ENCODE measurements around the gene EPHB1. TPM values are rescaled to one million over a fixed set of nuclear protein-coding genes. Genes with fewer than 3 reads are reported as not detected.
"Not testable (repeated sequence)": the region's sequence is repeated elsewhere in the genome, so short reads cannot be mapped to it uniquely, and the experiment has no call there.

Gene EPHB1
- total RNA-seq, 1 donor from 2014 or later: 1.9 TPM

DNA sequence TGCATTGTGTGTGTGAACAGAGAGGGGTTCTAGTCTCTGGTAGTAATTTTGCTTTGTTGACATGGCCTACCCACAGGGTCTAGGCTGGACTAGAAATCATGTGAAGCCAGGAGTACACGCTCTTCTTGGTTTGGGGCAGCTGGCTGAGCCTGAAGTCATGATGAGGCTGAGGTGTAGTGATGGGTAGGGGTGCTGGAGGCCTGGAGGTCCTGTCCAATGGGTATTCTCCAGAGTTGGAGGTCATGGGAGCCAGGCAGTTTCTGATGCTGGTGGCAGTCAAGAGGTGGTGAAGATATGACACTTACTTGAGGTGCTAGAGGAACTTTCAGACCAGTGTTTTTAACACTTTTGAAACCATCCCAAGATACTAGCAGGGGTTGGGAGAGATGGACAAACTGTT, 18.5 kb upstream of the EPHB1 start:
- DNase-seq (ENCODE audit: low spot score): no peak

DNA sequence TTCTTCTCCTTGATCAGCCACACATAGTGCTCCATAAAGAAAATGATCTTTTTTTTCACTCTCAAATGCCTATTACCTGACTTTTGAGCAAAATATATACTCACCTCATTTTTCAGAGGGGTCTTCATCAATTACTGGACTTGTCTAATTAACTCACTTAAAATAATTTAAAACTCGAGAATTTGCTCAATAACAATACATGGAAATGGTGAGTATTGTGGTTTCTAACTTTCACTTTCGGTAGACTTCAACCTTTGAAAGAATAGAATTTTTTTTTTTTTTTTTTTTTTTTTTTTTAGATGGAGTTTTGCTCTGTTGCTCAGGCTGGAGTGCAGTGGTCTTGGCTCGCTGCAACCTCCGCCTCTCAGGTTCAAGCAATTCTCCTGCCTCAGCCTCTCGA, 17.7 kb upstream of the EPHB1 start:
- DNase-seq (ENCODE audit: low spot score): no peak

DNA sequence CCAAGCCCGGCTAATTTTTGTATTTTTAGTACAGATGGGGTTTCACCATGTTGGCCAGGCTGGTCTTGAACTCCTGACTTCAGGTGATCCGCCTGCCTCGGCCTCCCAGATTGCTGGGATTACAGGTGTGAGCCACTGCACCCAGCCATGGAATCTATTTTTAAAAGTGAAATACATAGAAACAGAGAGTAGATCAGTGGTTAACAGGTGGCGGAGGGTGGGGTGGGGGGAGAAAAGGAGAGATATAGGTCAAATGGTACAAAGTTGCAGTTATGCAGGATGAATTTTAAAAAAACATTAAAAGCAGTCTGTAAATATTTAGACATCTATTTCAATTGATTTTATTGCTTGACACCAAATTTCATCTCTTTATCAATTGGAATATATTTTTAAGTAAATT, 6.8 kb upstream of the EPHB1 start:
- not testable (repeated sequence) for DNase-seq (ENCODE audit: low spot score)

DNA sequence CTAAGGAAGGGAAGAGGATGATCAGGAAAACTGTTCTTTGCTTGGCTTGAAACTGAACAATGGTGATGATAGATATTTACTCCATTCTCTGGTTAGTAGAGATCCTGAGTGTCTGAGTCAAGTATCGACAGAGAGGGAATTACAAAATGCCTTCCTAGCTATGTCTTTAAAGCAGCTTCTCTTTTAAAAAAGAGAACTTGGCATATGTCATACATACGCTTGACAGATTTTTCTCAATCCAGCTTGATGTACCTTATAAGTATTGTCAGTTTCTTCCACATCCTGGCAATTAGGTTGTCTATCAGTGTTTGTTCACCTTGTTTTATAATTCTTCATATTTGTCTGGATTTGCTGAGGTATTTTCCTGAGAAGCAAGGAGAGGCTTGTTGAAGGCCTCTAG, 5.0 kb upstream of the EPHB1 start:
- DNase-seq (ENCODE audit: low spot score): no peak

DNA sequence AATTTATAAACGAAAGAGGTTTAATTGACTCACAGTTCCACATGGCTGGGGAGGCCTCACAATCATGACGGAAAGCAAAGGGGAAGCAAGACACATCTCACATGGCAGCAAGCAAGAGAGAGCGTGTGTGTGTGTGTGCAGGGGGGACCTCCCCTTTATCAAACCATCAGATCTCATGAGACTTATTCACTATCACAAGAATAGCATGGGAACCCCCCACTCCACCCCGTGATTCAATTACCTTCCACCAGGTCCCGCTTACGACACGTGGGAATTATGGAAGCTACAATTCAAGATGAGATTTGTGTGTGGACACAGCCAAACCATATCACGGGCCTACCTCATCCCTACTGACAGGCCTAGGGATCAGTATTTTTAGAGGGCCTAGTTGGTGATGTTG, 3.1 kb upstream of the EPHB1 start:
- DNase-seq (ENCODE audit: low spot score): no peak

DNA sequence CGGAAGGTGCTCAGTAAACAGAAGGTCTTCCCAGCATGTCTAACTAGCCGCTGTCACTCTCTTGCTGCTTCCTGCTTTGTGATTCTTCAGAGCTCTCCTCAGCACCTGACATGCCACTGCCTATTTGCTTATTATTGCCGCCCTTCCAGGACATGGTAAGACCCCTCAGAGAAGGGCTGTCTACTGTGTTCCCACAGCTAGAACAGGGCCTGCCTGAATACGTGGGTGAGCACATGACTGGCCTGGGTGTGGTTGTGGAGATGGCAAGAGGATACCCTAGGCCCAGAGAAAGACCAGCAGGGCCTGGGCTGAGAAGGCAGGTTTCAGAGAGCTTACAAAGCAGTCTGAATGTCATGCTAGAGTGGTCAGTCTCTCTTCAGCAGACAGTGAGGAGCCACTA, 2.4 kb upstream of the EPHB1 start:
- no peak for DNase-seq (ENCODE audit: low spot score)

DNA sequence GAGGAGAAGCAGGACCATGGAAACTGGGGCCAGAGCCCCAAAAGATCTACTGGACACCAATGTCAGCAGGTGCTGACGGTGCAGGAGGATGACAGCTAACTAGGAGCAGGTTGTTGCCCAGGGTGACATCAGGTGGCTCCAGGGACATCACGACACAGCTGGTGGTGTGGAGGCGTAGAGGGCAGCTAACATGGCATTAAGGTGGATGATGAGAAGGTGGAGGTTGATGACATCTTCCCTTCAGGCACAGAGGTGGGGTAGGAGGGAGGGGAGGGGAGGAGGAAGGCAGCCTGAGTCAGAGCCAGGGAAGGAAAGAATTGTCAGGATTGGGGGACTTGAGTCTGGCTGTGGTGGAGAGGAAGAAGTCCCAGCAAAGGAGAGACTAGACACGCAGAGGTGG, 1.5 kb upstream of the EPHB1 start:
- DNase-seq (ENCODE audit: low spot score): no peak

DNA sequence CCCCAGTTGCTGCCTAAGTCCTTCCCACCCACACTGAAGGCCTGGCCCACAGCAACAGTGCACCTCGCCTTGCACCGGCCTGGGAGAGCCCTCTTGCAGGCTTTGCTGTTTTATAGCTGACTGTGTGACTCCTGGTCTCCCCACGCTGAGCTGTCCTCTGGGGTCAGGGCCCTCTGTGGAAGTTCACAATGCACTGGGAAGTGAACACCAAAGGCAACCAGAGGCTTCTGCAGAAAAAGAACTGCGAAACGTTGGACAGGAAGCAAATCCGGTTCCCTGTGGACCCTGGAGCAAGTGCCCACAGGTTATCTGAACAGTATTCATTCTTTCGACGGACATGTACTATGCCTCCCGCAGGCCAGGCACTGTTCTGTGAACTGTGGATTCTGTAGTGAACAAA, 737 bp upstream of the EPHB1 start:
- DNase-seq (ENCODE audit: low spot score): no peak

DNA sequence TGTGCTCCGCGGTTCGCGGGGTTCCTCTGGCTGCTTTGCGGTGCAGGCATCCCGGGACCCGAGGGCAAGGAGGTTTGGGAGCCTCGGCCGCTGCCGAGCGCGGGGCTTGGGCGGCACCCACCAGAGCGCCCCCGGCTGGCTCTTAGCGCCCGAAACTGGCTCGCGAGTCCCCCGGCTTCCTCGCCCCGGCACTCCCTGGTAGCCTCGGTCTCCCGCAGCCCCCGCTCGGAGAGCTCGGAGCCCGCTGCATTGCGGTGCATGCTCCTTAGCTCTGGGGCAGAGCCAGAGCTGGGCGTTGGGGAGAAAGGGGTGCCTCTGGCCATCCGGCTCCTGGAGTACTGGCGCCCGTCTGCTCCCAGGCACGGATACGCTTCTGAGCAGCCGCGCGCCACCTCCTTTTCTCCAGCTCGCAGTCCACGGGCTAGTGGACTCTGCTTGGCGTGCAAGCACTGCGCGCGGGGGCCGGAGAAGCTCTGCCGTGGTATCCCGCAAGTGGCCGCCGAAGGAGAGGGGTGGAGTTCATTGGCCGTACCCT, 753 bp downstream of the EPHB1 start:
- no peak for DNase-seq (ENCODE audit: low spot score)

DNA sequence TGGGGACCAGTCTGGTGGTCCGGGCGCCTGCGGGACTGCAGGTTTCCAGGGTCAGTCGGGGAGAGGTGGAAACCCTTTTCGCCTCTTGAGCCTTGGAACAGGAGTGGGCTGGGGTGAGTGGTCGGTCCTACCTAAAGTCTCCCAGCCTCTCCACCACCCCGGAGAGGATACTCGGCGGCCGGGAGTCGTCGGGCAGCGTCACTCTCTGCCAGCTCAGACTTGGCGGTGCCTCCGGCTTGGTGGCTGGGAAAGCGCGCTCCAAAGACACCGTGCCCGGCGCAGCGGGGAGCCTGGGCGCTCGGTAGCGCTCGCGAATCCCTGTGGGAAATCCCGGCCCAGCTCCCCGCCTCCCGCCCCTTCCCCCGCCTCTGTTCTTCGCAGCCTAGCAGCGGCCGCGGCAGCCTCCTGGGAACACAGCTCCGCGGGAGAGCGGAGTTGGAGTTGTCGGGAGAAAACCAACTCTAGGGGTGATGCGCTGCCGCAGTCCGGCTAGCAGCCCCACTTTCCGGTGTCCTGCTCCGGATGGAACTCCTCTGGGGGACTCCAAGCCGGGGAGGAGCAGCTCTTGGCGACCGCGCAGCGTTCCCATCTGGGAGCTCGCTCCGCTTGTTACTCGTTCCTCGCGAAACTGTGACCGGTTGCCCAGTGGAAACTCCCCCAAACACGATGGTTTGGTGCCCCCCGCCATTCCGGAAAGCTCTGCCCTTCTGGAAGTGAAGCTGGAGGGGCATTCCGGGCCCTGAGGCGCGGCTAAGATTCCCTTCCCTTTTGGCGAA, 1.4 kb downstream of the EPHB1 start:
- no peak for DNase-seq (ENCODE audit: low spot score)

DNA sequence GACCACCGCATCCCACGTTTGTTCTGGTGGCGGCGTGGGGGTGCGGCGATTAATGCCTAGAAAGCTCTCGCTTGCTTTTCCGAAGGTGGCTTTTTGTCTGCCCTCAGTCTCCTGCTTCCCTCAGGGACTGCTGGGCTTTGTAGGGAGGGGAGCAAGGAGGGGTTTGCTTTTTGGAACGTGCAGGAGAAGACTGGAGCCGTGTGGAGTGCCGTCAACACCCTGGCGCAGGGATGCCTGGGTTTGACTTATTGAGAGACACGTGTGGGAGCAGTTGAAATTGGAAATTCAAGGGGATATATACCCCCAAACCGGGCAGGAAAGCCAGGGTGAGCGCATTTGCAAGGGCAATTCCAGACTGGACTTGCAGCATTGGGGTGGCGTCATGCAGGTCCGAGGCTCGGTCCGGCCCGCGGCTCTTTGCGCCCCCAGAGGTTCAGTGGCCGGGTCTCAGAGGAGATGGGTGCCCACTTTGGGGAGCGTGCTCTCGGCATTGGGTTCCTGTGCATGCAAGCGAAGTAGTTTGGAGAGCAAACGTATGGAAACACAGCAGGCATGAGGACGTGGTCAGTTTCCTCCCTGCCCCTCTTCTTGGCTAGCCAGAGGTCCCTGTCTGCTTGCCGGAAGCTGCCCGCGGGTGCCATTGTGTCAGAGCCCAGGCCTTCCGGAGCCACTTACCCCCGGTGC, 2.1 kb downstream of the EPHB1 start:
- no peak for DNase-seq (ENCODE audit: low spot score)

DNA sequence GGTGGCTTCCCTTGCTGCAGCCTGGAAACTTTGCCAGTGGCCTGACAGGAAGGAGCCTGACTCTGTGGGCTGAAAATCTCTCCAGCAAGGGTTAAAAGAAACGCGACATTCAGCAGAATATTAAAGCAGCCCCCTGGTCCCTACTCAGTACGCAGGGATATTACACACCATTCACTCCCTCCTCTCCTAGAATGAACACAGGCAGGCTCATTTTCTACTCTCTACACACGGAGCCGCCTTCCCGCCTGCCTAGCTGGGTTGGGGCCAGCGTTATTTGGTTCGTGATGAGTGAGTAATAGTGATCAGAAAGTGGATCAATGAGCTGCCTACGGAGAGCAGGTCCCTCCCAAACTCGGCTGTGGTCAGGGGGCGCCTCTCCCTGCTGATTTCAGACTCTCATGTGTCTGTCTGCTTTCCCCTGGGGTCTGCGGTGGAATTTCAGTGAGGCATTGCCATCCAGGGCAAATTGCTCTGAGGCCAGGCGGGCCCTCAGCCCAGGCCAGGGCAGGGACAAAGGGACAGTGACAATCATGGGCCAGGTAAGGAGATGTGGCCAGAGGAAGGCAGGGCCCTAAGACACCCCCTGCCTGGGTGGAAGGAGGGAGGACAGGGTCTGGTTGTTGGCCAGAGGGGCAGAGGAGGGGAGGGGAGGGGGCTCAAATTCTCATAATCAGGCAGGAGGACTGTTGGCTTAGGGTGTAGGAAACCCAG, 2.8 kb downstream of the EPHB1 start:
- no peak for DNase-seq (ENCODE audit: low spot score)

DNA sequence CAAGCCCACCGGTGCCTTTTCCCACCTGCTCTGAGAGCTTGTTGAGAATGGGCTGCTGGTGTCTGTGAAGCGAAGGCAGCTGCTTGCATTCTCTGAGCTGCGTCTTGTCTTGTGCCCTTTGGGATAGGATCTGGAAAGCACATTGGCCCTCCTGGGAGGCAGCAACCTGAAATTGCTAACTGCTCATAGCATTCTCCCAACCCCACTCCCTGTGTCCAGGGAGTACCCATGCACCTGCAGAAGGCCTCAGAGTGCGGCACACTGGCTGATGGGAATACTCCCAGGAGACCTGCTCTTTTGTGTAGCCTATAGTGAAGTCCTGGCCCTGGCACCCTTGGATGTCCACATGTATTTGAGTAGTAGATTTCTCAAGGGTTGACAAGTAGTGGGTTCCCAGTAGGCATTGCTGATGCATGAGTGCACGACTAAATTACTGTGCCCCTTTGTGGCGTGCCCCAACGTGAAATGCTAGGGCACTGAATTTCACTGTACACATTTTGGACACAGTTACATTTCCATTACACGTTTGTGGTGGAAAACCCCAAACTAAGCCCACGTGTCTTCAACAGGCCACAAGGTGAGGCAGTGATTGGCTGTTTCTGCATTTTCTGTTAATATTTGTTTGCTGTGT, 3.7 kb downstream of the EPHB1 start:
- DNase-seq (ENCODE audit: low spot score): peak; percentile 71

DNA sequence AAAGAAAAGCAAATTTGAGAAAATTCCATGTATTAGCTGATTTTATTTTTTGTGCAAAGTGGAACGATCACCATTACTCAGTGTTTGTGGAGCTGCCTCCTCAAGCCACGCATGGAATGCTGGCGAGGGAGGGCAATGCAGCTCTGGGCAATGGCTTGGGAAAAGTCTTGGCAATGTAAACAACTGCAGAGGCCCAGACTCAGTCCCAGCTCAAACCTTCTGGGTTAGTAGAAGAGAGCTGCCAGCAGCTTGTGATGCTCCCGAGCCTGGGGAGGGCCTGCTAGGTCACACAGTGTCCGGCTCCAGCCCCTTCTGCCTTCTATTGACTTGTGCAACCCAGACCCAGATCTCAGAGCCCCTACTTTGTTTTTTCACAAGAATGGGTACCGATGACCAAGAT, 4.3 kb downstream of the EPHB1 start:
- DNase-seq (ENCODE audit: low spot score): no peak

DNA sequence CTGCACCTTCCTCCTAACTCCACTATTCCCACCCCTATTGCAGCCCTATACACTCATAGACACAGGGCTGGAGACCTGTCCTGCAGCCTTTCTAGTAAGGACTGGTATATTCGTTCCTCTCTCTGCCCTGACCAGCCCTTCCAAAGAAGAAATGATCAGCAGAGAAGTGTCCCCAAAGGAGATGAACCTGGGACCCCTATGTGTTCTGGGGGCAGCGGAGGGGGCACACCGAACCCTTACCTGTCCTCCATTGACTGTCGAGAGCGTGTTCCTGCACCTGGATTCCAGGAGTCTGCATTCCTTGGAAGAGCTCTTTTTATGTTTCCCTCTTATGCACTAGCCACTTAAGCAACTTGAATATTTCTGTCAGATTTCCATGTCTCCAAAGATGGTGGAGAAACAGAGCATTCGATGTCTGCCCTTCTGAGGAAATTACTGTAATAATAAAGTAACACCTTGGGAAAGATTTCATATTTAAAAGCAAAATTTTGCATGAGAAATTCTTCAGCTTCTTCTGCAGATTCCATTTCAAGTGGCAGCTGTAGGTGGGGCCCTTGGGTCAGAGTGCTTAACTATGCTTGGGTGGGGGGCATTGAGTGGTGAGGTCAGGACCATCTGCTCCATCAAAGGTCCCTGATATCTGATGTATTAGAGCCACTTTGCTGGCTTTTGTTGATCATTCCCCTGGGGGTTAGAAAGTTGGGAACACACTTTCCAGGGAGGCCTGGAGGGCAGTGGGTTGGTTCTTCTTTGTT, 6.3 kb downstream of the EPHB1 start:
- DNase-seq (ENCODE audit: low spot score): peak; percentile 33

DNA sequence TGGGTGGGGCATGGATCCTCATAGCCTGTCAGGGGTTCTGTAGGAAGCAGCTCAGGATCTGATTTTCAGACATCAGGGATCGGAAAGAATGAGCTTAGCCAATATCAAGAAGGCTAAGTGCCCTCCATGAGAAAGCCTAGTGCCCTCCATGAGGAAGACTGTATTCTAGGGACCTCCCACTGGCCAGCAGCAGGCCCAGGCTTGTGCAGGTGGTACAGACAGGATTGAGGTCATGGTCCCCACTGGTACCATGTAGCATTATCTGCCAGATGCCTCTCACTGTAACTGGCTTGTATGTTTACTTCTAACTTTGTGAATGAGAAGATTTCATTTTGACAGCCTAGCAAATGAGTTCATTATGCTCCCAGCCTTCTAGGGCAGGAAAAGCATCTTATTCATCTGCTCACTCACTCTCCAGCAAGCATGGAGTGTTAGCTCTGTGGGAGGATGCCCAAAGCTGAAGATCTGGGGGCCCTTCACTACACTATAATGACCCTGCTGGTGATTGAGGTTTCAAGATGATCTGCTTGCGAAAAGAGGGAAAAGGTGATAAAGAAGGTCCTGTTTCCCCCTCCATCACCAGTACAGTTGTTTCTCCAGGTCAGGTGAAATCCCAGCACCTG, 7.5 kb downstream of the EPHB1 start:
- DNase-seq (ENCODE audit: low spot score): no peak

DNA sequence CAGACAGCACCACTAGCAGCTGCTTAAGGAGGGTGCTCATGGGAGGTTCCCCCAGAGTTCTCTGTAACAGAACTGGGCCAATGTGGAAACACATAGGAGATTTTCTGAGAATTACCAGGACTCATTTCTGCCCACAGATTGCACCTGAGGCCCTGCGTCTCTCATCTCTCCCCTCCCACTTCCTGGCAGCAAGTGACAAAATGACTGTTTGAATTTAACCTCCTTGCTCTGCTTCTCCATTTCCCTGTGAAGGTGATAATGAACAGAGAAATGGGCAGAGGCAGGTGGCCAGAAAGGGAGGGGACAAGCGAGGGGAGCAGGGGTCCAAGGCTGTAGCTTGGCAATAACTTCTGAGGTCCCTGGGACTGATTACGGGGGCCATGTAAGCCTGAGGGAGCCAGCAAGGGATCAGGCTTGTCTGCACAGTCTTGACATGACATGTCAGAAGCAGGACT, 8.0 kb downstream of the EPHB1 start:
- DNase-seq (ENCODE audit: low spot score): peak; percentile 28

DNA sequence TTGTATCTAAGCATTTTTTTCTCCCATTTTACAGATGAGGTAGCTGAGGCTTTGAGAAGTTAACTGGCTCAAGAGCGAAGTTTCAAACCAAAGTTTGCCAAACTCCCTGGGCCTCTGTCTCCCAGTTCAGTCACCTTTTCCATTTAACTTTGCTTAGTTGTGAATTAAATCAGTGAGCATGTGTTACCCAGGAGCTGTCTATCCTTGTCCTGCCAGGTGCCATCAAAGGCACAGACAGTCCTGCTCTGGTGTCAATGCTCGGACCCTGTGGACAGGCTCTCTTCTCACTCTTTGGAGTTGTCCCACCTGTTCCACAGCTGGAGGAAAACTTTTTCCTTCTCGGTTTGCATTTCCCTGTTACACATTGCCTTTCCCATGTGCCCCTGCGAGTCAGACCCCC, 8.6 kb downstream of the EPHB1 start:
- no peak for DNase-seq (ENCODE audit: low spot score)

DNA sequence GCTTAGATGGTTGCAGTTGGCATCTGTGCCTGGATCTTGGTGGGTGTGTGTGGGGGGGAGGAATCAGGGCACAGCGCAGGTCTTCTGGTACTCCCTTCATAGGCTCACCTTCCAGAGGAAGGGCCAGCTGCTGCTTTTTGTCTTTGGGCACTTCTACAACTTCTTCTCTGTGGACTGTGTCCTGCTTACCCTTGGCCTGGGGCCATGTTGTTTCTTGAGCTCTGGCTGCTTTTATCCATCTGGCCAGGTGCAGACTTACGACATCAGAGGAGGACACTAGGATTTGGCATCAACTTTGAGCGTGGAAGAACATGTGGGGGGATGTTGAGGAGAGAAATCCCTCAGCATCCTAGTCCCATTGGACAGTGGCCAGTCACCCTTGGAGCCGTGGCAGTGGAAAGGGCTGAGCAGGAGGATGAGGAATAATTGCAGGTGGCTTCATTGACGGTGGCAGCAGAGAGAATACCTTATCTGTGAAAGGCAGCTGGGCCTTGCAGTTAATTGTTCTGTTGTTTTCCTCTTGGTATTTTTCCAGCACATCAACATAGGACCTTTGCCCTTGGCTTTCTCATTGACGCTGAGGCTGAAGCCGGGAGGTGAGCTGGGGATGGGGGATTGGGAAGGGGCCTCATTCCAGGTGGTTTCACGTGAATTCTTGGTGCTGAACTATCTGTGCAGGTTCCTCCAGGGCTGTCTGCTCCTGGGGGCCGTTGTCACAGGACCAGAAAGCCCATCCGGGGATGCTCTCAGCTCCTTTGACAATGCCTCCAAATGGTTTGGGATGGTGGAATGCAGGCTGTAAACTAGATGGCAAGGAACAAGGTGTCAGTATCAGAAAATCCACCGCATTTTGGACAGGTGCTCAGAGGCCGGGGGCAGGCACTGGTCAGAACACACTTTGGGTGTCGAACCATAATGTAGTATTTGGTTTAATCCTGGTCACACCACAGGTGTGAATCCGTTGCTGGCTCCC, 9.7 kb downstream of the EPHB1 start:
- no peak for DNase-seq (ENCODE audit: low spot score)
